ENCODE measurements around the gene EDIL3.

DNA sequence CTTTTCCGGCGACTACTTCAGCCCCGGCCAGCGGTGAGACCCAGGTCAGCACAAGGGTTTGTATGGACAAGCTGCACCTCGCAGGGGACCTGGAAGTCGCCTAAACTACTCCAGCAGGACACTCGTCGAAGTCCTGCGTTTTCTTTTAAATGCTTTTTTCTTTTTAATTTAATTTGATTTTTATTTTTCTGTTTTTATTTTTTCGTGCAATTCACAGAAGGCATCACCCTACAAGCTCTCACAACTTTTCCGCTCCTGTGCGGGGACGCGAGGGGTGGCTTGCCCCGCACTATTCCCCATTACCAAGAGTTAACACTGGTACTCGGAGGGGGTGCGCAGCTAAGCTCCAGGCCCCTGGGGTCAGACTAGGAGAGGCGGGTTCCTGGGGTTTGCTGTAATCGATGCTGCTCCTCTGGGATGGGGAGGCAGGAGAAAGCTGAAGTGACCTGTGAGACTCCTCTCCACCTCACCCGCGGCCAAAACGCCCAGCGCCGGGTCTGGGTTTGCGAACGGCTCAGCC, 1.3 kb downstream of the EDIL3 start:
- no peak for TF ChIP-seq EZH2 (IDR thresholded peaks at IDR 0.05; ENCODE audit: low read length, missing control alignments)
- TF ChIP-seq, protein P1, sequence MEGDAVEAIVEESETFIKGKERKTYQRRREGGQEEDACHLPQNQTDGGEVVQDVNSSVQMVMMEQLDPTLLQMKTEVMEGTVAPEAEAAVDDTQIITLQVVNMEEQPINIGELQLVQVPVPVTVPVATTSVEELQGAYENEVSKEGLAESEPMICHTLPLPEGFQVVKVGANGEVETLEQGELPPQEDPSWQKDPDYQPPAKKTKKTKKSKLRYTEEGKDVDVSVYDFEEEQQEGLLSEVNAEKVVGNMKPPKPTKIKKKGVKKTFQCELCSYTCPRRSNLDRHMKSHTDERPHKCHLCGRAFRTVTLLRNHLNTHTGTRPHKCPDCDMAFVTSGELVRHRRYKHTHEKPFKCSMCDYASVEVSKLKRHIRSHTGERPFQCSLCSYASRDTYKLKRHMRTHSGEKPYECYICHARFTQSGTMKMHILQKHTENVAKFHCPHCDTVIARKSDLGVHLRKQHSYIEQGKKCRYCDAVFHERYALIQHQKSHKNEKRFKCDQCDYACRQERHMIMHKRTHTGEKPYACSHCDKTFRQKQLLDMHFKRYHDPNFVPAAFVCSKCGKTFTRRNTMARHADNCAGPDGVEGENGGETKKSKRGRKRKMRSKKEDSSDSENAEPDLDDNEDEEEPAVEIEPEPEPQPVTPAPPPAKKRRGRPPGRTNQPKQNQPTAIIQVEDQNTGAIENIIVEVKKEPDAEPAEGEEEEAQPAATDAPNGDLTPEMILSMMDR (conservative IDR thresholded peaks at IDR 0.05 in 1 of 2, IDR thresholded peaks at IDR 0.05 in 1 of 2; ENCODE audit: low read depth in 1 of 2, low read length in 2 of 2): no peak

All from fibroblast of lung (primary cell).